MM.1S (cell line): ENCODE data around the gene MCRIP1.

Experiments used
- DNase-seq: peaks from one replicate; pipeline ENCODE4 v3.0.0-alpha.2; 2015
- H2AFZ ChIP-seq: fragments of 300-600 bp; sonication (generic); 2 replicates; pipeline ENCODE4 v1.6.0; 2016; ENCODE audit warnings: antibody characterized with exemption, low read length
- H3F3A ChIP-seq: fragments of 300-600 bp; sonication (generic); 2 replicates; pipeline ENCODE4 v1.6.1; 2016; ENCODE audit warnings: mild to moderate bottlenecking, antibody characterized with exemption, low read length, moderate library complexity, mixed read lengths; ENCODE audit not compliant: insufficient read depth
- H3K27ac ChIP-seq: fragments of 300-600 bp; sonication (generic); 2 replicates; pipeline ENCODE4 v1.5.1; 2016; ENCODE audit warnings: mild to moderate bottlenecking, low read length
- H3K27me3 ChIP-seq: fragments of 300-600 bp; sonication (generic); replicated peaks from 2 replicates; pipeline ENCODE4 v1.6.0; 2016; ENCODE audit warnings: low read length; ENCODE audit not compliant: insufficient read depth
- H3K36me3 ChIP-seq: fragments of 300-600 bp; sonication (generic); replicated peaks from 2 replicates; pipeline ENCODE4 v1.6.1; 2016; ENCODE audit warnings: mild to moderate bottlenecking, low read length, mixed read lengths; ENCODE audit not compliant: insufficient read depth
- H3K4me1 ChIP-seq: fragments of 300-600 bp; sonication (generic); 2 replicates; pipeline ENCODE4 v1.6.1; 2016; ENCODE audit warnings: low read length, mixed read lengths
- H3K4me2 ChIP-seq: fragments of 300-600 bp; sonication (generic); 2 replicates; pipeline ENCODE4 v1.6.0; 2016; ENCODE audit warnings: low read depth, low read length
- H3K4me3 ChIP-seq: fragments of 300-600 bp; sonication (generic); 2 replicates; pipeline ENCODE4 v1.5.1; 2016; ENCODE audit warnings: low read length, mixed read lengths
- H3K79me2 ChIP-seq: fragments of 300-600 bp; sonication (generic); 2 replicates; pipeline ENCODE4 v1.6.1; 2016; ENCODE audit warnings: mixed run types, low read length, mixed read lengths
- H3K9ac ChIP-seq: fragments of 300-600 bp; sonication (generic); 2 replicates; pipeline ENCODE4 v1.6.1; 2016; ENCODE audit warnings: low read length, mixed read lengths
- H3K9me2 ChIP-seq: fragments of 300-600 bp; sonication (generic); replicated peaks from 2 replicates; pipeline ENCODE4 v1.6.1; 2016; ENCODE audit warnings: mild to moderate bottlenecking, low read length, mixed read lengths; ENCODE audit not compliant: insufficient read depth
- H3K9me3 ChIP-seq: fragments of 300-600 bp; sonication (generic); replicated peaks from 2 replicates; pipeline ENCODE4 v1.6.1; 2016; ENCODE audit warnings: mild to moderate bottlenecking, low read length, mixed read lengths; ENCODE audit not compliant: insufficient read depth
- H4K20me1 ChIP-seq: fragments of 300-600 bp; sonication (generic); 2 replicates; pipeline ENCODE4 v1.6.1; 2016; ENCODE audit warnings: mild to moderate bottlenecking, low read length, moderate library complexity, mixed read lengths; ENCODE audit not compliant: insufficient read depth
- EZH2 ChIP-seq: fragments of 300-600 bp; sonication (generic); optimal IDR thresholded peaks from 2 replicates; pipeline ENCODE3; 2017; ENCODE audit warnings: low read depth, mild to moderate bottlenecking, antibody characterized with exemption, low read length, mixed read lengths
- EZH2phosphoT487 ChIP-seq: fragments of 300-600 bp; sonication (generic); IDR thresholded peaks from 2 replicates; pipeline ENCODE4 v1.6.1; 2018; ENCODE audit warnings: antibody characterized with exemption, low read length
- TF ChIP-seq, protein P1 (sequence below): fragments of 300-600 bp; sonication (generic); IDR thresholded peaks from 2 replicates; pipeline ENCODE4 v1.5.1; 2016; ENCODE audit warnings: antibody characterized with exemption, low read length, mixed read lengths

Gene MCRIP1

DNA sequence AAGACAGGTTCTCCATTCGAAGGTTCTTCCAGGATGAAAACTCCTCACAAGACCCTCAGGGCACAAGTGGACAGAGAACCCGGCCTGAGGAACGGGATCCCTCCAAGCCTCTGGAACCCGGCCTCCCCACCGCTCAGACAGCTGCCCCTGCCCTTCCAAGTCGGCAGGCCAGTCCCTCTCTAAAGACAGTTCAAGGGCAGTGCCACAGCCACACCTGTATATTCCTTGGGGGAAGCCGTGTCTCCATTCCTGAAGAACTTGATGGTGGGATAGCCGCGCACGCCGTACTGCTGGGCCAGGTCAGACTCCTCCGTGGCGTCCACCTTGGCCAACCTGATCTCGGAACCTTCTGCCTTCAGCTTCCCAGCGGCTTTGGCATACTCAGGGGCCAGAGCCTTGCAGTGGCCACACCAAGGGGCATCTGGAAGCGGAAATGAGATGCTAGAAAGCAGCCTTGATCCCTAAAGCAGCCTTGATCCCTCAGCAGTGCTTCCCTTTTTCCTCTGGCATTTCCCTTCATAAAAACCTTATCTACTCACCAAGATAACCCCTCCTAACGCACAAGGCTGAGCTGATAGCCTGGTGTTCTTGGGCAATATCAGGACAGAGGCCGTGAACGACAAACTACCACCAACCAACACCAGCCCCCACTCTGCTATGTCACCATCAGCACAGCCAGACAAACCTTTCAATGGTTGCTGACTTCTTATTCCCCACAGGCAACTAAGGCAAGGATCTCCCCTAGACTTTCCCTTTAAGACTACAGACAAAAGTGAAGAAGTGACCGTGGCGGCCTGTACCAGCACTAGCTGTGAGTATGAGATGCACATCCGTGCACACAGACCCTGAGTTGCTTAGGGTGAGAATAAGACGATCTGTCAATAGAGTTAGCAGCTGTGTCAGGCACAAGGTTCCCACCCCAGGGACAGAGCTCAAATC is 26.1 kb upstream of the MCRIP1 start:
- TF ChIP-seq, protein P1, sequence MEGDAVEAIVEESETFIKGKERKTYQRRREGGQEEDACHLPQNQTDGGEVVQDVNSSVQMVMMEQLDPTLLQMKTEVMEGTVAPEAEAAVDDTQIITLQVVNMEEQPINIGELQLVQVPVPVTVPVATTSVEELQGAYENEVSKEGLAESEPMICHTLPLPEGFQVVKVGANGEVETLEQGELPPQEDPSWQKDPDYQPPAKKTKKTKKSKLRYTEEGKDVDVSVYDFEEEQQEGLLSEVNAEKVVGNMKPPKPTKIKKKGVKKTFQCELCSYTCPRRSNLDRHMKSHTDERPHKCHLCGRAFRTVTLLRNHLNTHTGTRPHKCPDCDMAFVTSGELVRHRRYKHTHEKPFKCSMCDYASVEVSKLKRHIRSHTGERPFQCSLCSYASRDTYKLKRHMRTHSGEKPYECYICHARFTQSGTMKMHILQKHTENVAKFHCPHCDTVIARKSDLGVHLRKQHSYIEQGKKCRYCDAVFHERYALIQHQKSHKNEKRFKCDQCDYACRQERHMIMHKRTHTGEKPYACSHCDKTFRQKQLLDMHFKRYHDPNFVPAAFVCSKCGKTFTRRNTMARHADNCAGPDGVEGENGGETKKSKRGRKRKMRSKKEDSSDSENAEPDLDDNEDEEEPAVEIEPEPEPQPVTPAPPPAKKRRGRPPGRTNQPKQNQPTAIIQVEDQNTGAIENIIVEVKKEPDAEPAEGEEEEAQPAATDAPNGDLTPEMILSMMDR, result no peak
- TF ChIP-seq EZH2 (no peak), EZH2phosphoT487 (no peak)
- peaks cover 14% of the 10 kb centered on the region for H3K4me1 ChIP-seq
- no peaks in the 10 kb centered on the region for H3K27me3 ChIP-seq
- peak overlapping the region; percentile 56; the same call in 1 of the 2 replicates for H3K27ac ChIP-seq
- H3K4me2 ChIP-seq, result peak overlapping the region; percentile 54
- H2AFZ ChIP-seq, result no peak overlapping the region
- H3K36me3 ChIP-seq, result peaks cover 17% of the 10 kb centered on the region
- peak overlapping the region; percentile 99 for H3K9ac ChIP-seq
- H3F3A ChIP-seq, result peaks cover 24% of the 10 kb centered on the region; the same call in 1 of the 2 replicates
- no peaks in the 10 kb centered on the region for H3K9me2 ChIP-seq
- no peaks in the 10 kb centered on the region for H3K9me3 ChIP-seq
- H3K79me2 ChIP-seq, result peaks cover 89% of the 10 kb centered on the region
- peak overlapping the region; percentile 97 for H3K4me3 ChIP-seq
- peaks cover 3% of the 10 kb centered on the region; the same call in 1 of the 2 replicates for H4K20me1 ChIP-seq
- peak; percentile 18 for DNase-seq

GRCh38 chr17:81858170-81858966 is 25.3 kb upstream of the MCRIP1 start:
- peaks cover 19% of the 10 kb centered on the region for H3K36me3 ChIP-seq
- TF ChIP-seq EZH2phosphoT487 (no peak), EZH2 (no peak)
- TF ChIP-seq, protein P1, result no peak
- peak overlapping the region; percentile 54 for H3K4me2 ChIP-seq
- no peaks in the 10 kb centered on the region for H3K9me2 ChIP-seq
- peak overlapping the region; percentile 99; the same call in 1 of the 2 replicates for H3K9ac ChIP-seq
- H3K4me3 ChIP-seq, result peak overlapping the region; percentile 97
- no peaks in the 10 kb centered on the region for H3K9me3 ChIP-seq
- H3K4me1 ChIP-seq, result peaks cover 14% of the 10 kb centered on the region
- H3F3A ChIP-seq, result peaks cover 23% of the 10 kb centered on the region; the same call in 1 of the 2 replicates
- no peak overlapping the region for H3K27ac ChIP-seq
- DNase-seq, result peak; percentile 6
- no peaks in the 10 kb centered on the region for H3K27me3 ChIP-seq
- peaks cover 3% of the 10 kb centered on the region; the same call in 1 of the 2 replicates for H4K20me1 ChIP-seq
- peaks cover 89% of the 10 kb centered on the region for H3K79me2 ChIP-seq
- no peak overlapping the region for H2AFZ ChIP-seq

- no peak overlapping the region for H2AFZ ChIP-seq
- H3K27me3 ChIP-seq, result no peaks in the 10 kb centered on the region
- H3K9me3 ChIP-seq, result no peaks in the 10 kb centered on the region
- H3K27ac ChIP-seq, result no peak overlapping the region
- peaks cover 11% of the 10 kb centered on the region for H3K4me1 ChIP-seq
- no peak overlapping the region for H3K4me2 ChIP-seq
- DNase-seq, result peak; percentile 5
- no peak overlapping the region for H3K4me3 ChIP-seq
- H3K9ac ChIP-seq, result no peak overlapping the region
- H3K79me2 ChIP-seq, result peaks cover 88% of the 10 kb centered on the region
- H3K36me3 ChIP-seq, result peaks cover 22% of the 10 kb centered on the region
- TF ChIP-seq EZH2phosphoT487, result no peak
- TF ChIP-seq, protein P1, result no peak
- no peak for TF ChIP-seq EZH2
- H3K9me2 ChIP-seq, result no peaks in the 10 kb centered on the region
- H4K20me1 ChIP-seq, result peaks cover 3% of the 10 kb centered on the region; the same call in 1 of the 2 replicates
- peaks cover 4% of the 10 kb centered on the region; the same call in 1 of the 2 replicates for H3F3A ChIP-seq
Measured at GRCh38 chr17:81854974-81855774, 22.1 kb upstream of the MCRIP1 start.
